AG04449 (cell line): ENCODE data around the gene GCKR.

Source experiments
- CTCF ChIA-PET: fragments of 350-600 bp; formaldehyde crosslinking; extraction: SDS; loops from one replicate; lab custom pipeline; 2021; ENCODE audit warnings: antibody characterized with exemption; lab: Yijun Ruan, JAX
- POLR2A ChIA-PET: fragments of 400-600, 350-600 bp; formaldehyde crosslinking; extraction: SDS; loops from one replicate; lab custom pipeline; 2020; ENCODE audit warnings: antibody characterized with exemption, inconsistent platforms; lab: Yijun Ruan, JAX
- DNase-seq: peaks from one replicate; pipeline ENCODE4 v3.0.0-alpha.2; 2010; ENCODE audit warnings: low read depth, low spot score
- H3K4me3 ChIP-seq: 2 replicates; pipeline ENCODE4 v1.5.1; 2011; ENCODE audit warnings: low read depth, mild to moderate bottlenecking, control low read depth, low read length
- TF ChIP-seq, protein P1 (sequence below): IDR thresholded peaks from one replicate; pipeline ENCODE4 v1.5.1; 2011; ENCODE audit warnings: mild to moderate bottlenecking, moderate library complexity, low read length, control low read depth, inconsistent platforms; ENCODE audit not compliant: insufficient read depth; ENCODE audit errors: missing control alignments

GCKR gene, protein sequence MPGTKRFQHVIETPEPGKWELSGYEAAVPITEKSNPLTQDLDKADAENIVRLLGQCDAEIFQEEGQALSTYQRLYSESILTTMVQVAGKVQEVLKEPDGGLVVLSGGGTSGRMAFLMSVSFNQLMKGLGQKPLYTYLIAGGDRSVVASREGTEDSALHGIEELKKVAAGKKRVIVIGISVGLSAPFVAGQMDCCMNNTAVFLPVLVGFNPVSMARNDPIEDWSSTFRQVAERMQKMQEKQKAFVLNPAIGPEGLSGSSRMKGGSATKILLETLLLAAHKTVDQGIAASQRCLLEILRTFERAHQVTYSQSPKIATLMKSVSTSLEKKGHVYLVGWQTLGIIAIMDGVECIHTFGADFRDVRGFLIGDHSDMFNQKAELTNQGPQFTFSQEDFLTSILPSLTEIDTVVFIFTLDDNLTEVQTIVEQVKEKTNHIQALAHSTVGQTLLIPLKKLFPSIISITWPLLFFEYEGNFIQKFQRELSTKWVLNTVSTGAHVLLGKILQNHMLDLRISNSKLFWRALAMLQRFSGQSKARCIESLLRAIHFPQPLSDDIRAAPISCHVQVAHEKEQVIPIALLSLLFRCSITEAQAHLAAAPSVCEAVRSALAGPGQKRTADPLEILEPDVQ

DNA sequence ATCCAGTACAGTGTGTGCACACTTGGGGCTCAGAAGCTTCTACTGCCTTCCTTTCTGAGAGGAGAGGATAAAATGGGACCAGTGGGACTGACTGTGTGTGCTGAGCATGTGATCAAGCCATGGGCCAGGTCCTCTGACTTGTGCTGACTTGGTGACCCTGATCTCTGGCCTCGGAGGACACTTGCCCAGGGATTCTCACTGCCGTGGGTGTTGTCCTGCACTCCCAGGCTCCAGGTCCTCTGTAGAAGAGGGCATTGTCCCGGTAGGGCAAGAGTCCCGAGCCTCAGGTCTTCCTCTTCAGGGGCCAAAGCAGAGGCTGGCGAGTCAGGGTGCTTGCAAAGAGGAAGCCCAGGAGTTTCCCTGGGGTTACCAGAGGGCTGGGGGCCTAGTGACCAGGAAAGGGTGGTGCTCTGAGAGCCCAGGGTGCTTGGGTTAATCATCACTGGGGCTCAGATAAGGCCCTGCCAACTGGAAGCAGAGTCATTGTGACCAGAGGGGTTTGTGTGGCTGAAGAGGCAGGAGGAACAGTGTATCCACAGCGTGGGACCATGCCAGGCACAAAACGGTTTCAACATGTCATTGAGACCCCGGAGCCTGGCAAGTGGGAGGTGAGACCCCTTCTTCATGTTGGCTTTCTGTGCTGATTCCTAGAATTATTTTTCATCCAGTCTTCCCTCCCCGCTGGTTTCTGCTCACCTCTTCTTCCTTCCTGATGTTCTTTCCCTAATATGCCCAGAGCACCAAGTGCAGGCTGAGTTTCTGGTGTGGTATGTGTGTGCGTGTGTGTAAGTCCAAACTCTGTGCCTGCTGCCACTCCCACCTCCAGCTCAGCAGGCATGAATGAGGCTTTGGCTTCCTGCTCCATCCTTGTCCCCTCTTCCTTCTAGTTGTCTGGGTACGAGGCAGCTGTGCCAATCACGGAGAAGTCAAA is at the start of gene GCKR:
Gene GCKR, plus strand, starts transcription at position 483 of the 931 bp plus-strand sequence. Its CDS starts 66 bp downstream, at position 549.
- POLR2A ChIA-PET = no interaction called here
- H3K4me3 ChIP-seq = no peak within 1 kb of the TSS
- TF ChIP-seq, protein P1, sequence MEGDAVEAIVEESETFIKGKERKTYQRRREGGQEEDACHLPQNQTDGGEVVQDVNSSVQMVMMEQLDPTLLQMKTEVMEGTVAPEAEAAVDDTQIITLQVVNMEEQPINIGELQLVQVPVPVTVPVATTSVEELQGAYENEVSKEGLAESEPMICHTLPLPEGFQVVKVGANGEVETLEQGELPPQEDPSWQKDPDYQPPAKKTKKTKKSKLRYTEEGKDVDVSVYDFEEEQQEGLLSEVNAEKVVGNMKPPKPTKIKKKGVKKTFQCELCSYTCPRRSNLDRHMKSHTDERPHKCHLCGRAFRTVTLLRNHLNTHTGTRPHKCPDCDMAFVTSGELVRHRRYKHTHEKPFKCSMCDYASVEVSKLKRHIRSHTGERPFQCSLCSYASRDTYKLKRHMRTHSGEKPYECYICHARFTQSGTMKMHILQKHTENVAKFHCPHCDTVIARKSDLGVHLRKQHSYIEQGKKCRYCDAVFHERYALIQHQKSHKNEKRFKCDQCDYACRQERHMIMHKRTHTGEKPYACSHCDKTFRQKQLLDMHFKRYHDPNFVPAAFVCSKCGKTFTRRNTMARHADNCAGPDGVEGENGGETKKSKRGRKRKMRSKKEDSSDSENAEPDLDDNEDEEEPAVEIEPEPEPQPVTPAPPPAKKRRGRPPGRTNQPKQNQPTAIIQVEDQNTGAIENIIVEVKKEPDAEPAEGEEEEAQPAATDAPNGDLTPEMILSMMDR = no peak
- CTCF ChIA-PET = interaction anchor here (1.3 kb wide), 1 partner anchor 187 kb away, joined by 6 read pairs; no protein-coding TSS in a partner anchor
- peak; percentile 33 for DNase-seq

DNA sequence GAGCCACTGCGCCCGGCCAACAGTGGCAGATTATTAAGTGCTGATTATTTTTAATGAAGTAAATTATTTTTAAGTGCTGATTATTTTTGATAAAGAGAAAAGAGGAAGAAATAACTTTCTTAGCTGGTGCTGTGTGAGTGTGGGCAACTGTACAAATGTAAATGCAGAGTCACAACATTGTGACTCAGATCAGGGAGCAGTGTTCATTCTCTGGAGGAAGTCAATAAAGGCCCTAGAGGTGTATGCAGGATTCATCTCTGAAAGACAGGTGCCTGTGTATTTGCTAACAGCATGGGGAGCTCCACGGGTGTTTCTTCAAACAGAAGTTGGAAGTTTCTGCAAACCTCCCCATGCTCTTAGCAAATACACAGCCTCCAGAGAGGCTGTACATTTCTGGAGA is 48.3 kb upstream of the GCKR start:
- TF ChIP-seq, protein P1 = no peak
- no peak overlapping the region for H3K4me3 ChIP-seq
- ChIA-PET POLR2A (no interaction called here), CTCF (interaction anchor here (0.9 to 2.6 kb wide), 3 partner anchors 18 to 22 kb away, joined by 3 to 10 read pairs (median 3); no protein-coding TSS in a partner anchor)
- no peak for DNase-seq

DNA sequence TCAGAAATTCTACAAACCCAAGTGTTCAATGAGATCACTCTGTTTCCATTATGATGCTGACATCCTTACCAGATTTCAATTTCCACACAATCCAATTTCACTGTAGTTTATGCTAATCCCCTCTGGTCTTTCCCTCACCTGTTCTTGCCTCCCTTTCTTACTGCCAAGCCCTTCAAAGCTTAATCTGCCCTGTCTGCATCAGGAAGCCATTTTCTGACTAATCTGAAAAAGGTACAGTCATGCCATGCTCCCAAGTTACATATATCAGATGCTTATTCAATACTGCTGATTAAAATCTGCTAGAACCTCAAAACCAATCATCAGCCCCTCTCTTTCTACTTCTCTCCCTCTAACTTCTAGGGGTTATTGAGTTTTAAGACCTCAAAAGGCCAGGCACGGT is 45.5 kb upstream of the GCKR start:
- no peak overlapping the region for H3K4me3 ChIP-seq
- POLR2A ChIA-PET = no interaction called here
- DNase-seq = no peak
- TF ChIP-seq, protein P1 = no peak
- CTCF ChIA-PET = no interaction called here

DNA sequence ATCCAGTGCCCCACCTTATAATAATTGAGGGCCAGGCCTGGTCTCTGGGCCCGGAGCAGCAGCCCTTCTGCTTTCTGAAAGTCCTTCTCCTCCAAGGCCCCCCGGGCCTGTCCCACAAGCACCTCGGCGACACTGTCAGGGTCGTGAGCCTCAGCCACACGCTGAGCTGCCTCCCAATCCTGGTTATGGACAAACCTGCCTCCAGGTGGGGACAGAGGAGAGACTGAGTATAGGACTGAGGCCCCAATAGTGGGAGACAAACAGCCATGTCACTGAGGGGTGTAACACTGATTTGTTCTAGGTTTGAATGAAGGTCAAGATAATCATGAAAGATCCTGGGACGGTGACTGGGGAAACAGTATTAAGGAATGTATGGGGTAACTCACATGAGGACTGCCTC is 42.7 kb upstream of the GCKR start:
- ChIA-PET CTCF (interaction anchor here (0.9 to 1.5 kb wide), 2 partner anchors 8 to 33 kb away, joined by 3 read pairs; no protein-coding TSS in a partner anchor), POLR2A (no interaction called here)
- no peak overlapping the region for H3K4me3 ChIP-seq
- DNase-seq = no peak
- TF ChIP-seq, protein P1 = no peak

DNA sequence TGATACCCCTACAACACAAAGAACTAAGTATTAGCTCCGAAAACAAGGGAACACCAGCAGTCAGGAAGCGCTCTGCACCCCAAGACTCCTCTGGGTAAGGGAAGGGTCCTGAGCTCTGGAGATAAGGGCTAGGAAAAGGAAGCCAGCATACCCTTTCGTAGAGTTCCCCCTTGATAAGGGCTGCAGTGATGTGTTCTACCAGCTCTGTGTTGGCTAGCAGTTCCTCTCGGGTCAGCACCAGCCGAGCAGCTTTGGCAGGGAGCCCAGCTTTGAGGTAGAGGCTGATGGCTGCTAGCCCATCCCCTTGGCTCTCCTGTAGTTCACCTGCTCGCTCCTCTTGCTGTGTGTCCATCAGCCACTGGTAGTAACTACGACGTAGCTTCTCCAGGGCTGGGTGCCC is 35.5 kb upstream of the GCKR start:
- DNase-seq = no peak
- TF ChIP-seq, protein P1 = no peak
- no peak overlapping the region for H3K4me3 ChIP-seq
- POLR2A ChIA-PET = no interaction called here
- CTCF ChIA-PET = interaction anchor here (1.5 kb wide), 1 partner anchor 9 kb away, joined by 4 read pairs; no protein-coding TSS in a partner anchor
